DMS53 (cell line): ENCODE results near the gene USH2A.
A peak's percentile ranks its signal among the peaks of the same experiment; 100 is the strongest.

Experiments used
- DNase-seq: peaks from one replicate; lab custom pipeline; 2025; lab: John Stamatoyannopoulos, UW

The USH2A gene

GRCh38 chr1:215868500-215868899 is 554.7 kb downstream of the USH2A start:
- DNase-seq, result no peak

GRCh38 chr1:215865060-215865459 is 558.2 kb downstream of the USH2A start:
- DNase-seq, result no peak

GRCh38 chr1:215863796-215864195 is 559.5 kb downstream of the USH2A start:
- no peak for DNase-seq

GRCh38 chr1:215860833-215861232 is 562.4 kb downstream of the USH2A start:
- no peak for DNase-seq

GRCh38 chr1:215857317-215857716 is 565.9 kb downstream of the USH2A start:
- no peak for DNase-seq

GRCh38 chr1:215845234-215845891 is 577.9 kb downstream of the USH2A start:
- peak; percentile 18 for DNase-seq

- DNase-seq, result no peak
Measured at GRCh38 chr1:215844777-215845176, 578.5 kb downstream of the USH2A start.

- DNase-seq, result no peak
Measured at GRCh38 chr1:215844266-215844665, 579.0 kb downstream of the USH2A start.

GRCh38 chr1:215842905-215843304 is 580.3 kb downstream of the USH2A start:
- DNase-seq, result no peak

- DNase-seq, result no peak
Measured at GRCh38 chr1:215835951-215836350, 587.3 kb downstream of the USH2A start.

- peak; percentile 7 for DNase-seq
Measured at GRCh38 chr1:215833941-215834729, 589.1 kb downstream of the USH2A start.

- DNase-seq, result no peak
Measured at GRCh38 chr1:215830226-215830810, 592.9 kb downstream of the USH2A start.

GRCh38 chr1:215825056-215825455 is 598.2 kb downstream of the USH2A start:
- DNase-seq, result no peak

- peak; percentile 51 for DNase-seq
Measured at GRCh38 chr1:215824245-215824644, 599.0 kb downstream of the USH2A start.

GRCh38 chr1:215819114-215819513 is 604.1 kb downstream of the USH2A start:
- DNase-seq, result no peak

- DNase-seq, result no peak
Measured at GRCh38 chr1:215807911-215808436, 615.3 kb downstream of the USH2A start.

- DNase-seq, result no peak
Measured at GRCh38 chr1:215807218-215807617, 616.0 kb downstream of the USH2A start.

- no peak for DNase-seq
Measured at GRCh38 chr1:215797859-215798258, 625.4 kb downstream of the USH2A start.

GRCh38 chr1:215794156-215794555 is 629.1 kb downstream of the USH2A start:
- peak; percentile 73 for DNase-seq

- DNase-seq, result peak; percentile 55
Measured at GRCh38 chr1:215793180-215793579, 630.1 kb downstream of the USH2A start.

GRCh38 chr1:215792446-215792845 is 630.8 kb downstream of the USH2A start:
- DNase-seq, result no peak

GRCh38 chr1:215789981-215790380 is 633.3 kb downstream of the USH2A start:
- DNase-seq, result no peak

- DNase-seq, result no peak
Measured at GRCh38 chr1:215786997-215787396, 636.3 kb downstream of the USH2A start.
